Endothelial cell of hepatic sinusoid (primary cell): Measurements from ENCODE around the gene TNNT1.

Experiments used
- in situ Hi-C: cut with HindIII; loops from 2 replicates; pipeline ENCODE4 v1.10.0; 2017; ENCODE audit warnings: low sequenced_read_pairs

The TNNT1 gene

DNA sequence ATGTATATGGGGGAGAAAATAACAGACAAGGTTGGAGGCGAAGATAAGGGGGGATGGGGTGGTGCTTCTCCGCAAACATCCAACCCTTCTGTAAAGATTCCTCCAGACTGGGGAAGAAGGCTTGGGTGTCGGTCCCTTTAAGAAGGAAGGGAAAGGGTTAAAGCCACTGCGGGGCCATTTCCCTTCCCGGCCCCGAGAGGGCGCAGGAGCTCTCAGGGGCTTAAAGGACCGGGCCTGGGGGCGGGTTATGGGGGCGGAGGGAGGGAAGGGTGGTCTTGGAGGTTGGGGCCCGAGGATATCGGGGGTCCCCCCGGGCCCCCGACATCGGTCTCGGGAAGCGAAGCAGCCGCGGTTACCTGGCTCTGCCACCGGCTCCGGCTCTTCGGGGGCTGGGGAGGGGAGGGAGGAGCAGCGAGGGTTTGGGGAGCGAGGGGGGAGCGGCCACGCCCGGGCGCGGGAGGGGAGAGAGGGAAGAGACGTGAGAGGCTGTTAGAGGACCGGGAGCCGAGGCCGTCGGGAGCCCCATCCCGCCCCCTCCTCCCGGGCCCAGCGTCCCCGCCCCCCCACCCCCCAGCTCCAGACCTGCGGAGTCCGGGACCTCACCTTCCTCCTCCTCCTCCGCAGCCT lies 2.8 kb downstream of the TNNT1 start:
- in situ Hi-C loops, result no loop called here

DNA sequence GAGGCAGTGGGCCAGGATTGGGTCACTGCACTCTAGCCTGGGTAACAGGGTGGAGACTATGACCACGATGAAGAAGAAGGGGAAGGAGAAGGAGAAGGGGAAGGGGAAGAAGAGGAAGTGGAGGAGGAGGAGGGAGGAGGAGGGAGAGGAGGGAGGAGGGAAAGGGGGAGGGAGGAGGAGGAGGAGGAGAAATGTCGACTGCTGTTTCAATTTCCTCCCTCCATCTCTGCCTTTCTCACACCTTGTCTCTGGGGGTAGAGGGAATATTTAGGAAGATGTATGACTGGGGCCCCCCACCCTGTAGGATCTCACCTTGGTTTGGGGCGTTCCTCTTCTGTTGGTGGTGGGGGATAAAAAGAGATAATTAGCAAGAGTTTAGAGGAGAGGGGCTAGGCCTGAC lies 3.8 kb downstream of the TNNT1 start:
- in situ Hi-C loops, result no loop called here

DNA sequence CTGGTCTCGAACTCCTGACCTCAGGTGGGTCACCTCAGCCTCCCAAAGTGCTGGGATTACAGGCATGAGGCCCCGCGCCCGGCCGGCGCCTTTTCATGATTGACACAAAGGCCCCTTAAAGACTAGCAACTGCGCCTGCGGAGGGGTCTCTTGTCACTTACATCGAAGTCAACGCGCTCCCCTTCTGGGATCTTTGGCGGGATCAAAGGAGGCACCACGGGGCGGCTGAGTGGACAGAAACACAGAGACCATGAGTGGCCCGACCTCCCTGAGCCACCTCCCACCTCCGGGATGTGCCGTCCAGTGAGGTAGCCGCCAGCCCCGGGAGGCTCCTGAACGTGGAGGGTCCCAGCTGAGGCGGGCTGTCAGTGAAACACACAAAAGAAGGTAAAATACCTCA lies 7.3 kb downstream of the TNNT1 start:
- in situ Hi-C loops, result no loop called here

GRCh38 chr19:55137915-55138314 lies 11.1 kb downstream of the TNNT1 start:
- in situ Hi-C loops, result no loop called here

DNA sequence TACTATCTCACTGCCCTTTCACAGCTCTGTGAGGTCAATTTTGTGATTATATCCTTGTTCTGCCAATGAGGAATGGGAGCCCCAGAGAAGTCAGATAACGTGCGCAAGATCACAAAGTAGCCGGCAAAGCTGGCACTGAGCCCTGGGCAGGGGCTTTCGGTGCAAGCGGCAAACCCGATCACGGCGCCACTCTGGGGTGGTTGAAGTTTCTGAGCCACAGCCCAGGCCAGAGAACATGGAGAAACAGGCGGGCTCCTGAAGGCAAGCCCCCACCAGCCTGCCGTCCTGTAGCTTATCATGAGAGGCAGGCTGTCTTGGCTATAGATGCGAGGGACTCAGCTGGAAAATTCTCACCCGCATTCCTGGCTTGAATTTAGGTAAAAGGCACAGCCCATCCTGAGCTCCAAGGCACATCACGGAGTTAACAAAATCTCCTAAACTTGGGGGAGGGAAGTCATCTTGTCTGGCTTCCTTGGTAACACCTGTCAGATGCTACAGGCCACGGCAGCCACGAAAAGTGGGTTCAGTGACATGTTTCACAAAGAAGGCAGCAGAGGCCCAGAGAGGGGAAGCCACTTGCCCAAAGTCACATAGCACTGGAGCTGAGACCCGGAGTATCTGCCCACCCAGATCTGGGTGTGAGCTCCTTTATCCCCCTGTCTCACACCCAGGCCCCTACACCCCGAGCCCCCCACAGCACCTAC lies 12.5 kb downstream of the TNNT1 start:
- in situ Hi-C loops, result no loop called here

GRCh38 chr19:55134736-55135135 lies 14.3 kb downstream of the TNNT1 start:
- in situ Hi-C loops, result no loop called here

DNA sequence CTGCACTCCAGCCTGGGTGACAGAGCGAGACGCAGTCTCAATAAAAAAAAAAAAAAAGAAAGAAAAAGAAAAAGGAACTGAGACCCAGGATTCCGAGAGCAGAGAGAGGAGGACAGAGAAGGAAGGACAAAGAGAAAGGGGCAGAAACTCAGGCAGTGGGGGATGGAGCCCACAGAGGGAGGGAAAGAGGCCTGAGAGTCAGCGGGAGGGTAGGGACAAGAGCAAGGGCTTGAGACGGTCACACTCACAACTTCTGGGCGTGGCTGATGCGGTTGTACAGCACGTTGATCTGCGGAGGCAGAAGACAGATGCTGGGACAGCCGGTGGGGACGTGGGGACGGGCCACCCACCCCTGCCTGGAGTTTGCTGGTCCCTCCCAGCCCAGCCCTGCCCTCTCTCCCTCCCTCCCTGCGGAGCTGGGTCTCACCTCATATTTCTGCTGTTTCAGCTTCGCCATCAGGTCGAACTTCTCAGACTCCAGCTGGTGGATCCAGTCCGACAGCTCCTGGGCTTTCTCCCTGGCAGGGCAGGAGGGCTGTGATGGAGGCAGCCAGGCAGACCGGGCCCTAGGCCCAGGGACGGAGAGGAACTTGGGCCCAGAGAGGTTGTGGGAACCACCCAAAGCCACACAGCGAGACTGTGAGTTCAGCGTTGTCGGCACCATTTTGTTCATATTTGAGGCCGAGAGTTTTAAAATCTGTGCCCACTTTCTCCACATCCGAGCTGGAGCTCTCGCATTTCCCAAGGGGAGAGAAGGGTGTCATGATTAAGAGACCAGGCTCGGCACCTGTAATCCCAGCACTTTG lies 15.2 kb downstream of the TNNT1 start:
- in situ Hi-C loops, result no loop called here

GRCh38 chr19:55132453-55133129 lies 16.4 kb downstream of the TNNT1 start:
- in situ Hi-C loops, result no loop called here

DNA sequence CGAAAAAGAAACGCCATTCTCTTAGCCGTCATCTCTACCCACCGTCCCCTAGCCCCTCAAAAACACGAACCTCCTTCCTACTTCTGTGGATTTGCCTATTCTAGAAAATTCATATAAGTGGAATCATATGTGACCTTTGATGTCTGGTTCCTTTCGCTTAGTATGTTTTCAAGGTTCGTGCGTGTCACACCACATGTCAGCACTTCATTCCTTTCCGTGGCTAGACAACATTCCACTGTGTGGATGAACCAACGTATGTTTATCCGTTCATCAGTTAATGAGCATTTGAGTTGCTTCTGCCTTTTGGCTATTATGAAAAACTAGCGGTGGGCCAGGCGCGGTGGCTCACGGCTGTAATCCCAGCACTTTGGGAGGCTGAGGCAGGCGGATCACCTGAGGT lies 17.6 kb downstream of the TNNT1 start:
- in situ Hi-C loops, result no loop called here

DNA sequence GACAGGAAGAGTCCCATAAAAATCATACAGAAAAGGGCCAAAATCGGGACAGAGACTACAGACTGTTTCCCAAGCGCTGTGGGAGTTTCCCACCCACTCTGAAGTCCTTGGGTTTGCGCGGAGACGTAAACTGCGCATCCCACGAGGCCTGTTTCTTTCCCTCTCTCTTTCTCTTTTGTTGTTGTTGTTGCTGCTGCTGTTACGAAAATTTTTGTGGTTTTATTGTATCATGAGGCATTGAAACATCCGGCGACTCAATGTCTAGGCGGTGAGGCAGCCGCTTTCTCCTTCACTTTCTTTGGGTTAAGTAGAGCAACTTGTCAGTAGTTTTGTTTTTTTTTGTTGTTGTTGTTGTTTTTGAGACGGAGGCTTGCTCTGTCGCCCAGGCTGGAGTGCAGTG lies 30.0 kb downstream of the TNNT1 start:
- in situ Hi-C loops, result no loop called here

- in situ Hi-C loops, result no loop called here
These were observed 30.5 kb downstream of the TNNT1 start for GRCh38 chr19:55118401-55118991.

DNA sequence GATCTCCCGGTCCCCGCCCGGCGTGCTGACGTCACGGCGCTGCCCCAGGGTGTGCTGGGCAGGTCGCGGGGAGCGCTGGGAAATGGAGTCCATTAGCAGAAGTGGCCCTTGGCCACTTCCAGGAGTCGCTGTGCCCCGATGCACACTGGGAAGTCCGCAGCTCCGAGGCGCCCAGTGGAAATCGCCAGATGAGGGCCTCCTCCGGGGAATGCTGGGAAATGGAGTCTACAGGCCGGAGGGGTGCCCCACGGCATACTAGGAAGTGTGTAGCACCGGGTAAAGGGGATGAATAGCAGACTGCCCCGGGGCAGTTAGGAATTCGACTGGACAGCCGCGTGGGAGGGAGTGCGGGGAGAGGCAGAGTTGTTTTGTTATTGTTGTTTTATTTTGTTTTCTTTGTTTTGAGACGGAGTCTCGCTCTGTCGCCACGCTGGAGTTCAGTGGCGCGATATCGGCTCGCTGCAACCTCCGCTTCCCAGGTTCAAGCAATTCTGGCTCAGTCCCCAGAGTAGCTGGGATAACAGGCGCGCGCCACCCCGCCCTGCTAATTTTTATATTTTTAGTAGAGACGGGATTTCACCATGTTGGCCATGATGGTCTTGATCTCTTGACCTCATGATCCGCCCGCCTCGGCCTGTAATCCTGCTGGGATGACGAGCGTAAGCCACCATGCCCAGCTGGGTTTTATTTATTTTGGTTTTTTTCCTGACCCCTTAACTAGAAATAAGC lies 31.2 kb downstream of the TNNT1 start:
- in situ Hi-C loops, result no loop called here

GRCh38 chr19:55116859-55117662 lies 31.9 kb downstream of the TNNT1 start, which contains the start of gene PPP1R12C:
Gene PPP1R12C (minus strand): TSS chr19:55117637. CDS start chr19:55117543, 94 bp downstream.
- in situ Hi-C loops, result no loop called here

- in situ Hi-C loops, result no loop called here
These were observed 32.7 kb downstream of the TNNT1 start for GRCh38 chr19:55116232-55116858.

DNA sequence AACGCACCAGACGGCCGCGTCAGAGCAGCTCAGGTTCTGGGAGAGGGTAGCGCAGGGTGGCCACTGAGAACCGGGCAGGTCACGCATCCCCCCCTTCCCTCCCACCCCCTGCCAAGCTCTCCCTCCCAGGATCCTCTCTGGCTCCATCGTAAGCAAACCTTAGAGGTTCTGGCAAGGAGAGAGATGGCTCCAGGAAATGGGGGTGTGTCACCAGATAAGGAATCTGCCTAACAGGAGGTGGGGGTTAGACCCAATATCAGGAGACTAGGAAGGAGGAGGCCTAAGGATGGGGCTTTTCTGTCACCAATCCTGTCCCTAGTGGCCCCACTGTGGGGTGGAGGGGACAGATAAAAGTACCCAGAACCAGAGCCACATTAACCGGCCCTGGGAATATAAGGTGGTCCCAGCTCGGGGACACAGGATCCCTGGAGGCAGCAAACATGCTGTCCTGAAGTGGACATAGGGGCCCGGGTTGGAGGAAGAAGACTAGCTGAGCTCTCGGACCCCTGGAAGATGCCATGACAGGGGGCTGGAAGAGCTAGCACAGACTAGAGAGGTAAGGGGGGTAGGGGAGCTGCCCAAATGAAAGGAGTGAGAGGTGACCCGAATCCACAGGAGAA lies 33.5 kb downstream of the TNNT1 start:
- in situ Hi-C loops, result no loop called here

DNA sequence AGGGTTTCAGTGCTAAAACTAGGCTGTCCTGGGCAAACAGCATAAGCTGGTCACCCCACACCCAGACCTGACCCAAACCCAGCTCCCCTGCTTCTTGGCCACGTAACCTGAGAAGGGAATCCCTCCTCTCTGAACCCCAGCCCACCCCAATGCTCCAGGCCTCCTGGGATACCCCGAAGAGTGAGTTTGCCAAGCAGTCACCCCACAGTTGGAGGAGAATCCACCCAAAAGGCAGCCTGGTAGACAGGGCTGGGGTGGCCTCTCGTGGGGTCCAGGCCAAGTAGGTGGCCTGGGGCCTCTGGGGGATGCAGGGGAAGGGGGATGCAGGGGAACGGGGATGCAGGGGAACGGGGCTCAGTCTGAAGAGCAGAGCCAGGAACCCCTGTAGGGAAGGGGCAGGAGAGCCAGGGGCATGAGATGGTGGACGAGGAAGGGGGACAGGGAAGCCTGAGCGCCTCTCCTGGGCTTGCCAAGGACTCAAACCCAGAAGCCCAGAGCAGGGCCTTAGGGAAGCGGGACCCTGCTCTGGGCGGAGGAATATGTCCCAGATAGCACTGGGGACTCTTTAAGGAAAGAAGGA lies 34.4 kb downstream of the TNNT1 start:
- in situ Hi-C loops, result loop anchor here (5.0 kb wide), 1 partner anchor 58 kb away; no protein-coding TSS in a partner anchor

- in situ Hi-C loops, result loop anchor here (5.0 kb wide), 1 partner anchor 59 kb away; no protein-coding TSS in a partner anchor
These were observed 35.4 kb downstream of the TNNT1 start for GRCh38 chr19:55113570-55114039.
